Ishikawa (cell line): ENCODE results near the gene SYNDIG1.

ENCODE experiments used
- CEBPB ChIP-seq: IDR thresholded peaks from 2 replicates; pipeline ENCODE4 v1.6.1; 2012
- CREB1 ChIP-seq: IDR thresholded peaks from 2 replicates; pipeline ENCODE4 v1.6.1; 2012; ENCODE audit warnings: low read depth
- EGR1 ChIP-seq: IDR thresholded peaks from 2 replicates; pipeline ENCODE4 v1.6.1; 2012
- EP300 ChIP-seq: IDR thresholded peaks from 2 replicates; pipeline ENCODE4 v1.6.1; 2012; ENCODE audit warnings: borderline replicate concordance
- MAX ChIP-seq: IDR thresholded peaks from 2 replicates; pipeline ENCODE4 v1.6.1; 2012
- RAD21 ChIP-seq: IDR thresholded peaks from 2 replicates; pipeline ENCODE4 v1.6.1; 2012; ENCODE audit warnings: low read depth
- REST ChIP-seq: IDR thresholded peaks from 2 replicates; pipeline ENCODE4 v1.6.1; 2012; ENCODE audit warnings: low read depth, mild to moderate bottlenecking
- TAF1 ChIP-seq: IDR thresholded peaks from 2 replicates; pipeline ENCODE4 v1.6.1; 2012; ENCODE audit warnings: low read depth, mild to moderate bottlenecking
- TEAD4 ChIP-seq: IDR thresholded peaks from 2 replicates; pipeline ENCODE4 v1.6.1; 2012
- USF1 ChIP-seq: IDR thresholded peaks from 2 replicates; pipeline ENCODE4 v1.6.1; 2012
- YY1 ChIP-seq: IDR thresholded peaks from 2 replicates; pipeline ENCODE4 v1.6.1; 2012; ENCODE audit warnings: low read depth
- ZBTB7A ChIP-seq: IDR thresholded peaks from 2 replicates; pipeline ENCODE4 v1.6.1; 2012; ENCODE audit warnings: low read depth

- TF ChIP-seq MAX, result no peak
- no peak for TF ChIP-seq TEAD4
- no peak for TF ChIP-seq YY1
- no peak for TF ChIP-seq EP300
- TF ChIP-seq RAD21, result no peak
- TF ChIP-seq CREB1, result no peak
- TF ChIP-seq REST, result no peak
- TF ChIP-seq ZBTB7A, result no peak
- no peak for TF ChIP-seq EGR1
- no peak for TF ChIP-seq TAF1
- no peak for TF ChIP-seq USF1
- TF ChIP-seq CEBPB, result no peak
Measured at GRCh38 chr20:24446811-24447210, 22.6 kb upstream of the SYNDIG1 start.
